Spleen (tissue), 7 donors: ENCODE results near the gene SASH3.

Source experiments
- CTCF ChIP-seq, 11 experiments: fragments of 200-600 bp in 7 of 11; fragments of 450-650 bp in 4 of 11; sonication (generic) in 4 of 11; IDR thresholded peaks in 8 of 11; conservative IDR thresholded peaks in 3 of 11; 1 replicate in 7 of 11; 2 replicates in 4 of 11; pipeline versions ENCODE4 v1.4.0 to v1.8.0; 2016 to 2021; ENCODE audit warnings: antibody characterized with exemption in 11 of 11, inconsistent platforms in 4 of 11, mild to moderate bottlenecking in 1 of 11
- POLR2A ChIP-seq, 3 donors: fragments of 450-650 bp; IDR thresholded peaks; one replicate each; pipeline ENCODE4 v1.5.1; 2017; ENCODE audit warnings: antibody characterized with exemption in 3 of 3, mild to moderate bottlenecking in 1 of 3
- donor health status: DM: no; HTN: no; CAD: no; lungs with moderate emphysema.
- donor health status: DM: no; HTN: no; CAD: no.
- donor health status: DM: no; HTN: no; CAD: no.

- no peak for TF ChIP-seq POLR2A (IDR thresholded peaks at IDR 0.05)
- TF ChIP-seq CTCF (IDR thresholded peaks at IDR 0.05 in 8 of 11, conservative IDR thresholded peaks at IDR 0.05 in 3 of 11): no peak
Measured at GRCh38 chrX:129798888-129799287, 19.1 kb downstream of the SASH3 start.
